Measurements from ENCODE around the gene LRRTM4. TPM values are rescaled to one million over a fixed set of nuclear protein-coding genes. Genes with fewer than 3 reads are reported as not detected.
"Not testable (repeated sequence)": the region's sequence is repeated elsewhere in the genome, so short reads cannot be mapped to it uniquely, and the experiment has no call there.

The LRRTM4 gene
- total RNA-seq, 1 donor from 2014 or later: 4.6 TPM

- not testable (repeated sequence) for DNase-seq (ENCODE audit: low spot score)
Measured at GRCh38 chr2:77175266-77175780, 346.9 kb downstream of the LRRTM4 start.

GRCh38 chr2:77169426-77169825 is 352.8 kb downstream of the LRRTM4 start:
- no peak for DNase-seq (ENCODE audit: low spot score)

- DNase-seq (ENCODE audit: low spot score): not testable (repeated sequence)
Measured at GRCh38 chr2:77164021-77164420, 358.2 kb downstream of the LRRTM4 start.

- DNase-seq (ENCODE audit: low spot score): no peak
Measured at GRCh38 chr2:77161009-77161408, 361.2 kb downstream of the LRRTM4 start.

- DNase-seq (ENCODE audit: low spot score): no peak
Measured at GRCh38 chr2:77156599-77156998, 365.6 kb downstream of the LRRTM4 start.

- DNase-seq (ENCODE audit: low spot score): no peak
Measured at GRCh38 chr2:77155511-77155910, 366.7 kb downstream of the LRRTM4 start.

- DNase-seq (ENCODE audit: low spot score): no peak
Measured at GRCh38 chr2:77149565-77149964, 372.6 kb downstream of the LRRTM4 start.

GRCh38 chr2:77147153-77147552 is 375.0 kb downstream of the LRRTM4 start:
- DNase-seq (ENCODE audit: low spot score): no peak

- DNase-seq (ENCODE audit: low spot score): no peak
Measured at GRCh38 chr2:77144772-77145171, 377.4 kb downstream of the LRRTM4 start.

GRCh38 chr2:77142141-77142540 is 380.0 kb downstream of the LRRTM4 start:
- DNase-seq (ENCODE audit: low spot score): no peak

- not testable (repeated sequence) for DNase-seq (ENCODE audit: low spot score)
Measured at GRCh38 chr2:77128479-77128878, 393.7 kb downstream of the LRRTM4 start.

GRCh38 chr2:77127345-77127744 is 394.8 kb downstream of the LRRTM4 start:
- no peak for DNase-seq (ENCODE audit: low spot score)

GRCh38 chr2:77121518-77121917 is 400.7 kb downstream of the LRRTM4 start:
- DNase-seq (ENCODE audit: low spot score): no peak

GRCh38 chr2:77119333-77119732 is 402.8 kb downstream of the LRRTM4 start:
- DNase-seq (ENCODE audit: low spot score): no peak

GRCh38 chr2:77108915-77109314 is 413.3 kb downstream of the LRRTM4 start:
- DNase-seq (ENCODE audit: low spot score): no peak

GRCh38 chr2:77105008-77105407 is 417.2 kb downstream of the LRRTM4 start:
- DNase-seq (ENCODE audit: low spot score): no peak

GRCh38 chr2:77104554-77104953 is 417.6 kb downstream of the LRRTM4 start:
- DNase-seq (ENCODE audit: low spot score): no peak

- DNase-seq (ENCODE audit: low spot score): no peak
Measured at GRCh38 chr2:77102927-77103326, 419.2 kb downstream of the LRRTM4 start.

GRCh38 chr2:77101796-77102452 is 420.3 kb downstream of the LRRTM4 start:
- DNase-seq (ENCODE audit: low spot score): no peak

- DNase-seq (ENCODE audit: low spot score): no peak
Measured at GRCh38 chr2:77099961-77100360, 422.2 kb downstream of the LRRTM4 start.

- DNase-seq (ENCODE audit: low spot score): not testable (repeated sequence)
Measured at GRCh38 chr2:77095525-77095924, 426.7 kb downstream of the LRRTM4 start.

GRCh38 chr2:77095096-77095495 is 427.1 kb downstream of the LRRTM4 start:
- no peak for DNase-seq (ENCODE audit: low spot score)

- DNase-seq (ENCODE audit: low spot score): not testable (repeated sequence)
Measured at GRCh38 chr2:77088424-77088823, 433.8 kb downstream of the LRRTM4 start.

GRCh38 chr2:77087987-77088414 is 434.2 kb downstream of the LRRTM4 start:
- DNase-seq (ENCODE audit: low spot score): no peak

Measured in umbilical cord (tissue), 2 donors.